GM18517 (cell line): Measurements from ENCODE around the gene SYS1.

ENCODE experiments used
- ATAC-seq: cut with Tn5 transposase; IDR thresholded peaks from one replicate; pipeline ENCODE4 v1.9.1; 2021; ENCODE audit warnings: mild to moderate bottlenecking, moderate library complexity; ENCODE audit not compliant: unreplicated experiment

Gene SYS1

DNA sequence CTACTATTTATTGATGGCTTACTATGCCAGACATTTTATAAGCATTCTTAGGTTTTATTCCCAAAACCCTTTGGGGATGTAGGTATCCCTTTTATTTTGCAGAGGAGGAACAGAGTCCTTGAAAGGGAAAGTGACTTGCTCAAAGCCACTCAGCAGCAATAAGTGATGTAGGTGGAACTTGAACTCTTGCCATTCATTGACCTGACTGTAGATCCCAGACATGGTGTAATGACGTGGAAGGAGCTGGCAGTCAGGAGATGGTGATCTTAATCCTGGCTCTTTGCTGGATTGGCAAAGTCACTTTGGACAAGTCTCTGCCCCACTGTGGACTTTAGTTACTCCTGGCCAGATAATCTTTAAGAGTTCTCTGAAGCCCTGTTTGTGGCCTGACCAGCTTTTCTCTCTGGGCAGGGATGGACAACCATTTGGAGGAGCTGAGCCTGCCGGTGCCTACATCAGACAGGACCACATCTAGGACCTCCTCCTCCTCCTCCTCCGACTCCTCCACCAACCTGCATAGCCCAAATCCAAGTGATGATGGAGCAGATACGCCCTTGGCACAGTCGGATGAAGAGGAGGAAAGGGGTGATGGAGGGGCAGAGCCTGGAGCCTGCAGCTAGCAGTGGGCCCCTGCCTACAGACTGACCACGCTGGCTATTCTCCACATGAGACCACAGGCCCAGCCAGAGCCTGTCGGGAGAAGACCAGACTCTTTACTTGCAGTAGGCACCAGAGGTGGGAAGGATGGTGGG lies 46.7 kb downstream of the SYS1 start:
- no peak for ATAC-seq

DNA sequence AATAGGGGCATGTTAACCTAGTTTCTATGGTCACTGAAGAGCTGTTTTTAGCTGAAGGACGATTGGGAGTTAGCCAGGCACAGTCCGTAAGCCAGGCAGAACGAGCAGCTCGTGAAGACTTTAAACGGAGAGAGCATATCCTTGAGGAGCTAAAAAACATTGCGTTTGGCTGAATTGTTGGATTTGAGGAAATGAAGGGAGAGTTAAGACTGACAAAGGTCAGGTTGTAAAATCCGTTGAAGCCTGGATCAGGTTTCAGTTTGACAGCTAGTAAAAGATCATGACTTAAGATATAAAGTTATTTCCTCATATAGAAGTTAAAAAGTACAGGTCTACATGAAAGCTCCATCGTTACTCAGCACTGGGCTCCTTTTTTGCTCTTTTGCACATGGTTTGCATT lies 47.9 kb downstream of the SYS1 start:
- no peak for ATAC-seq

DNA sequence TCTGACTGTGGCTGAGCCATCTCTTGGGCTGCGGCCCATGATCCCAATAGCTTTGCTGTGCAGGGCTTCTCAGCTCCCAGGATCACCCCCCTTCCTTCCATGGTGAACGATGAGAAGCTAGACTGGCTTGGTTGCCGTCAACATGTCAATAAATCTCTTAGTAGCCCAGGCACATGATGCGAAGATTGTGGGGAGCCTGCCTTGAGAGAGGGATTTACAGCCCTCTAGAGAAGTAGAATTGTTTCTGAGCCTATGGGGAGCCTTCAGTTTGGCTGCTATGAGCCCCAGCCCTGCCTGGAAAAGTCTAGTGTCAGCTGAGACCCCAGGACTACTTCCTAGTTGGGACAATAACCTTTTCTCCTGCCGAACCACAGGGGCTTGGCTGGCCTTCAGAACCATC lies 49.7 kb downstream of the SYS1 start:
- no peak for ATAC-seq

DNA sequence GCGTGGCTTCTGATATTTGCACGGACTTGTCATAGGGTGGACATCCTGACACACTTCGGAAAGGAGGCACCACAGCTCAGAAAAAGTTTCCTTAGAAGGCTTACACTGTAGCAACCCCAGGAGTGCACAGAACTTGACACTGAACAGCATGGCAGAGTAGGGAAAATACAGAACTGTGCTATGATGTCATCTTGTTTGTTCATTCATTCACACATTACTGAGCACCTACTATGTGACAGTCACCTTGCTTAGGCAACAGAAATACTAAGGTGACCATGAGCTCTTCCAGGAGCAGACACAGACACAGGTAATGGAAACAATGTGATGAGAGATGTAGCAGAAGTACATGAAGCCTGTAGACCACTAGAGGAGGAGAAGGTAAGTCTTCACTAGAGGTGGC lies 50.5 kb downstream of the SYS1 start:
- no peak for ATAC-seq

DNA sequence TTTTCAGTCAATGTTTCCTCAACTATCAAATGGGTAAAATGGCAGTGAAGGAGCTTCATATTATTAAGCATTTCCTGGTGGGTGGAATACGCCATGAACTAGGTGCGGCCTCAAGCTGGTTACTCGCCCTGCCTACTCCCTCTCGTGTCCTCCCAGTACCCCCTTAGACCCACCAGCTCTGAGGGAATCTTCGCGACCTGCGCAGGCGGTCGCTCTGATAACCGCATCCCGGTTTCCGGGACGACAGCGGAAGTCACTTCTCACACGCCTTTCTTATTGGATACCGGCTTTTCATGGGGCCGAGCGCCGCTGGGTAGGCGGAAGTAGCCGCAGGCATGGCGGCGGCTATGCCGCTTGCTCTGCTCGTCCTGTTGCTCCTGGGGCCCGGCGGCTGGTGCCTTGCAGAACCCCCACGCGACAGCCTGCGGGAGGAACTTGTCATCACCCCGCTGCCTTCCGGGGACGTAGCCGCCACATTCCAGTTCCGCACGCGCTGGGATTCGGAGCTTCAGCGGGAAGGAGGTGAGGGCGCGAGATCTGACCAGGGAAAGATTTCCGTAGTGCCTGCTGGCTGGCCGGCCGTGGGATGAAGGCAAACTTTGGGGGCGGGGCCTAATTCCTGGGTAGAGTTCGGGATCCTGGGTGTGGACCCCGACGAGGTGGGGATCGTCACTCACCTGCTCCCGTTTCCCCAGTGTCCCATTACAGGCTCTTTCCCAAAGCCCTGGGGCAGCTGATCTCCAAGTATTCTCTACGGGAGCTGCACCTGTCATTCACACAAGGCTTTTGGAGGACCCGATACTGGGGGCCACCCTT lies 53.1 kb downstream of the SYS1 start, which contains the start of gene PIGT:
TSS of gene PIGT (plus strand) at position 320 of the 816 bp plus-strand sequence. CDS start at position 336, 16 bp downstream.
- ATAC-seq: no peak

DNA sequence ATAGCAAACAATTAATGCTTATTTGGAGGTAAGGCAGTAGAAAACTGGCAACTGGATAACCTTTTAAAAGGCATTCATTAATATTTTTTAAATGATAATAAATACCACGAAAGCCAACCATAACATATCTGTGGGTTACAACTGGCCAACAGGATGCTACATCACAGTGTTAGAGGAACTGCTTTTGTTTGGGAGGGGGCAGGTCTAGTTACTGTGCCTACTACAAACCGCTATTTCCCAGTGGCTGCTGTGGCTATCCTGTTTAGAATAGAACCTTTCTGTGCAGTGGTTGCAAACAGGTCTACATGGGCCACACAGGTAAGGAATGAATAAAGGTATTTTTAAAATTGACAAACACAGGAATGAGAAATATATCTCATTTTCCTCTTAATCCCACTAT lies 54.0 kb downstream of the SYS1 start:
- no peak for ATAC-seq
